HL-60 (cell line): ENCODE measurements around the gene HMG20A.

ENCODE experiments used
- DNase-seq, 2 experiments: peaks; one replicate each; pipeline ENCODE4 v3.0.0-alpha.2; 2010 to 2020; ENCODE audit warnings: low read depth in 1 of 2, low spot score in 1 of 2
- H3K27ac ChIP-seq: fragments of 250-450 bp; sonication (Bioruptor Pico); replicated peaks from 2 replicates; pipeline ENCODE4 v1.5.1; 2020; ENCODE audit warnings: mild to moderate bottlenecking, moderate library complexity
- H3K27me3 ChIP-seq: fragments of 250-450 bp; sonication (Bioruptor Pico); 2 replicates; pipeline ENCODE4 v1.5.1; 2021; ENCODE audit warnings: mild to moderate bottlenecking, moderate library complexity; ENCODE audit not compliant: insufficient read depth, poor library complexity, severe bottlenecking
- H3K4me3 ChIP-seq: replicated peaks from 2 replicates; pipeline ENCODE4 v1.5.1; 2011; ENCODE audit warnings: mild to moderate bottlenecking, control low read depth, low read length; ENCODE audit not compliant: insufficient read depth
- CTCF ChIP-seq: IDR thresholded peaks from one replicate; pipeline ENCODE4 v1.5.1; 2011; ENCODE audit warnings: low read length, control low read depth, inconsistent platforms; ENCODE audit not compliant: insufficient read depth
- GABPA ChIP-seq: IDR thresholded peaks from 2 replicates; pipeline ENCODE4 v1.6.1; 2012; ENCODE audit warnings: low read depth
- POLR2AphosphoS5 ChIP-seq: IDR thresholded peaks from 2 replicates; pipeline ENCODE4 v1.6.1; 2012; ENCODE audit warnings: low read depth
- REST ChIP-seq: IDR thresholded peaks from 2 replicates; pipeline ENCODE4 v1.6.1; 2012; ENCODE audit warnings: low read depth; ENCODE audit not compliant: insufficient replicate concordance
- SPI1 ChIP-seq: IDR thresholded peaks from 2 replicates; pipeline ENCODE4 v1.6.1; 2012; ENCODE audit warnings: low read depth, mild to moderate bottlenecking, borderline replicate concordance

HMG20A gene

GRCh38 chr15:77478051-77478450, 57.4 kb downstream of the HMG20A start:
- TF ChIP-seq GABPA: no peak
- TF ChIP-seq REST: no peak
- TF ChIP-seq SPI1: no peak
- no peak for TF ChIP-seq POLR2AphosphoS5
- no peak for TF ChIP-seq CTCF
- no peak overlapping the region for H3K27ac ChIP-seq
- no peak for DNase-seq
- no peak overlapping the region for H3K4me3 ChIP-seq
- H3K27me3 ChIP-seq: no peaks in the 10 kb centered on the region

GRCh38 chr15:77479015-77479414, 58.3 kb downstream of the HMG20A start:
- Histone ChIP-seq H3K27ac (no peak overlapping the region), H3K27me3 (no peaks in the 10 kb centered on the region), H3K4me3 (no peak overlapping the region)
- no peak for TF ChIP-seq REST
- TF ChIP-seq POLR2AphosphoS5: no peak
- TF ChIP-seq SPI1: no peak
- TF ChIP-seq CTCF: no peak
- no peak for TF ChIP-seq GABPA
- DNase-seq: no peak

- H3K4me3 ChIP-seq: no peak overlapping the region
- DNase-seq: no peak
- H3K27ac ChIP-seq: no peak overlapping the region
- TF ChIP-seq CTCF (no peak), GABPA (no peak), POLR2AphosphoS5 (no peak), SPI1 (no peak), REST (no peak)
- no peaks in the 10 kb centered on the region for H3K27me3 ChIP-seq
These were observed 60.4 kb downstream of the HMG20A start for GRCh38 chr15:77480859-77481633.
